ENCODE results near the gene ZNF804A.

Gene ZNF804A

DNA sequence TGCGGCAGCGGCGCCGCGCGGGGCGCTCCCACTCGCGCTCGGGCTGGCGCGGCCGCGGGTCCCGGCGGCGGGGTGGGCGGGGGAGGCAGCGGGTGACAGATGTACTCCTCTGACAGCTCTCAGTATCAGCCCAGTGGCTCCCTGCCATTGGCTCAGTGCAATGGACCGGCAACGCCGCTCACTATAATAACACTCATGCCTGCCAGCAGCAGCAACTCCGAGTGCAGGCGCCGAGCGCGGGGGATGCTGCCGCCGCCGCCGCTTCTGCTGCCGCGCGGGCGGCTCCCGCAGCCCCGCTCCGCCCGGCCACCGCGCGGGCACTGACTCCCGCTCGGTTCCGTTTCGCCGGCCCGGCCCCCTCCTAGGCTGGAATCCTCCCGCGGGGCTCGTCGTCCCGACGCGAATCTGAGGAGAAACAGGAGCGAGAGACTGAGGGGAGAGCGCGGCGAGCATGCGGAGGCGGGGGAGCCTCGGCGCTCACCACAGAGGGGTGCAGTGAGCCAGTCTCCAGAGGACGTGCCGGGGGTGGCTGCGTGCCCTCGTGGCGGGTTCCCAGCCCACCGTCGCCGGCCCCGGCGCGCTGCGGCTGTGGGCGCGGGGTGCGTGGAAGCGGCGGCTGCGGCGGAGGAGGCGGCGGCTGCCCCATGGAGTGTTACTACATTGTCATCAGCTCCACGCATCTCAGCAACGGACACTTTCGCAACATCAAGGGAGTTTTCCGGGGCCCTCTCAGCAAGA lies at the start of gene ZNF804A:
Gene ZNF804A, plus strand, starts transcription at position 214 of the 738 bp plus-strand sequence. Its CDS starts 431 bp downstream, at position 645.
- ChIA-PET POLR2A (no interaction called here), CTCF (interaction anchor here (1.6 kb wide), 1 partner anchor 13 kb away, joined by 7 read pairs; no protein-coding TSS in a partner anchor)
- TF ChIP-seq, protein P1, sequence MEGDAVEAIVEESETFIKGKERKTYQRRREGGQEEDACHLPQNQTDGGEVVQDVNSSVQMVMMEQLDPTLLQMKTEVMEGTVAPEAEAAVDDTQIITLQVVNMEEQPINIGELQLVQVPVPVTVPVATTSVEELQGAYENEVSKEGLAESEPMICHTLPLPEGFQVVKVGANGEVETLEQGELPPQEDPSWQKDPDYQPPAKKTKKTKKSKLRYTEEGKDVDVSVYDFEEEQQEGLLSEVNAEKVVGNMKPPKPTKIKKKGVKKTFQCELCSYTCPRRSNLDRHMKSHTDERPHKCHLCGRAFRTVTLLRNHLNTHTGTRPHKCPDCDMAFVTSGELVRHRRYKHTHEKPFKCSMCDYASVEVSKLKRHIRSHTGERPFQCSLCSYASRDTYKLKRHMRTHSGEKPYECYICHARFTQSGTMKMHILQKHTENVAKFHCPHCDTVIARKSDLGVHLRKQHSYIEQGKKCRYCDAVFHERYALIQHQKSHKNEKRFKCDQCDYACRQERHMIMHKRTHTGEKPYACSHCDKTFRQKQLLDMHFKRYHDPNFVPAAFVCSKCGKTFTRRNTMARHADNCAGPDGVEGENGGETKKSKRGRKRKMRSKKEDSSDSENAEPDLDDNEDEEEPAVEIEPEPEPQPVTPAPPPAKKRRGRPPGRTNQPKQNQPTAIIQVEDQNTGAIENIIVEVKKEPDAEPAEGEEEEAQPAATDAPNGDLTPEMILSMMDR (IDR thresholded peaks at IDR 0.05; ENCODE audit: control extremely low read depth, extremely low read depth, low read depth, missing control alignments) = no peak
- DNase-seq (ENCODE audit: extremely low spot score) = peak; percentile 69

DNA sequence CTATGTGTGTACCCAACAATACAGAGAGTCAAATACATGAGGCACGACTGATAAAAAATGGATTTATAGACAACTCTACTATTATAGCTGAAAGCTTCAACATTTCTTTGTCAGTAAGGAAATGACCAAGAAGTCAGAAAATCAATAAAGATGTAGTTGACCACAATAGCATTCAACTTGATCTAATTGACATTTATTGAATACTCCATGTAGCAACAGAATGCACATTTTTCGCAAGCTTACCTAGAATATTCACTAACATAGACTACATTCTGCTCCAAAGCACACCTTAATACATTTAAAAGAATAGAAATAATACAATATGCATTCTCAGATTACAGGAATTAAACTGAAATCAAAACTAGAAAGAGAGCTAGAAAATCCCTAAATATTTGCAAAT lies 49.2 kb upstream of the ZNF804A start:
- ChIA-PET POLR2A (no interaction called here), CTCF (interaction anchor here (1.9 kb wide), 1 partner anchor 9 kb away, joined by 6 read pairs; no protein-coding TSS in a partner anchor)
- DNase-seq (ENCODE audit: extremely low spot score) = no peak
- TF ChIP-seq, protein P1 (IDR thresholded peaks at IDR 0.05; ENCODE audit: control extremely low read depth, extremely low read depth, low read depth, missing control alignments) = no peak

DNA sequence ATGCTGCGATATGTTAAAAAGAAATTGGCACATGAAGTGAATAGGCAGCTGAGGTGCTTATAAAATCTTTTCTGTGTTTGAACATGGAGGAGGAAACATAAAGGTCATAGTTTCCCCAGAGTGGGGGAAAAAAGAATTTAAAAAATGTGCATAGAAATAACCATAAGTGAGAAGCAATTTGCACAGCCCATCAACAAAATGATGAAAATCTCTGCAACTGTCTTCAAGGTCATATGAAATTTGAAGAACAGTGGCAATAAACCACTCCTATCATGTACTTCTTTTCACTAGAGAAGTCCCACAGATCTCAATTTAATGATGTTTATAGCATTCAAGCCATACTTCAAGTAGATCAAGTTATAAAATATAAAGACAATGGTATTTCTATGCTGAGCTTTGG lies 46.7 kb upstream of the ZNF804A start:
- DNase-seq (ENCODE audit: extremely low spot score) = no peak
- TF ChIP-seq, protein P1 (IDR thresholded peaks at IDR 0.05; ENCODE audit: control extremely low read depth, extremely low read depth, low read depth, missing control alignments) = no peak
- ChIA-PET POLR2A (no interaction called here), CTCF (interaction anchor here (0.9 kb wide), 1 partner anchor 11 kb away, joined by 3 read pairs; no protein-coding TSS in a partner anchor)

DNA sequence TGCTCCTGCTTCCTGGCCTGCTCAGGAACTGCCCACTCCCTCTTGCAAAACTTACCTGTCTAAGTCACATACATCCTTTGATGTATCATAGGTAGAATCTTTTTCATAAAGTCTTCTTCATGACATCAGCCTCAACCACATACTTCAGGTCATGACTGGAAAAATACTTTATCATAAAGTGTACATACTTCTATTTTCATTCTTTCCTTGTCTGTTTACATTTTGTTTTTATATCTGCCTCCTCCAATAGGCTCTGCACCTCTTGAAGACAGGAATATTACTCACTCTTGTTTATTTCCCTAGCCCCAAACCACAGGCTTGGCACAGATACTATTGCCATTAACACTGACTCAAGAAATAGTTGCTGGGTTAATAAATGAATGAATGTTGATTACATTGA lies 43.6 kb upstream of the ZNF804A start:
- CTCF ChIA-PET = no interaction called here
- DNase-seq (ENCODE audit: extremely low spot score) = no peak
- TF ChIP-seq, protein P1 (IDR thresholded peaks at IDR 0.05; ENCODE audit: control extremely low read depth, extremely low read depth, low read depth, missing control alignments) = no peak
- POLR2A ChIA-PET = no interaction called here

DNA sequence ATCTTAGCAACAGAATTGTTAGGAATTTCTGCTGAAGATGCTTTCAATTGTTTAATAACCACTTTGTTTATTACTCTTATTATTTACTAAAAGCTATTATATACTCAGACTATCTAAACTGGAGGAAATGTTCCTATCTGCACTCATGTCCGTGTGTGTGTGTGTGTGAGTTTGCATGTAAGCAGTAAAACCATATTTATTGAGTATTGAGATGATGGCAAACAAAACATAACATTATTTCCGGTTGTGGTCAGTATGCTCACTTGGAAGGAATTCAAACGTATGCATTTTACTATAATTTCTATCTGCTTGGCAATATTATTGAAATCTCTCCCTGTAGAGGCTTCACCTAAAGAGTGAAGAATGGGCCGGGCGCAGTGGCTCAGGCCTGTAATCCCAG lies 43.0 kb upstream of the ZNF804A start:
- TF ChIP-seq, protein P1 (IDR thresholded peaks at IDR 0.05; ENCODE audit: control extremely low read depth, extremely low read depth, low read depth, missing control alignments) = no peak
- no peak for DNase-seq (ENCODE audit: extremely low spot score)
- CTCF ChIA-PET = no interaction called here
- POLR2A ChIA-PET = no interaction called here

DNA sequence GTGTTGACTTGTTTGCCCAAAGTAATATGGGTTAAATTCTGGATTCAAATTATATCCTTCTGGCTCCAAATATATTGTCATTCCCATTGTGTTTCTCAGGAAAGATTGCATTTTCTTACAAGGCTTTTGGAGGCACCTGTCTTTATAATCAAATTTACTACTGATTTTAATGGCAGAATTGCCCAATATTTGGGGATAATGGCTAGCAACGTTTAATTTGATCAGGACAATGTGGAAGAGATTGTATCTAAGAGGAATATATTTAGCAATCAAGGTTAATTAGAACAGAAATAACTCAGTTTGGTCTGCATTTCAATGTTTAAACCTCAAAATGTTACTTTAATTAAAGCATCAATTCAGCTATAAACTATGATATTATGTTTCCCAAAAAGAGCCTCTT lies 41.7 kb upstream of the ZNF804A start:
- ChIA-PET CTCF (no interaction called here), POLR2A (no interaction called here)
- TF ChIP-seq, protein P1 (IDR thresholded peaks at IDR 0.05; ENCODE audit: control extremely low read depth, extremely low read depth, low read depth, missing control alignments) = no peak
- DNase-seq (ENCODE audit: extremely low spot score) = no peak
